GM19043 (cell line): ENCODE measurements around the gene ZNF555.
A peak's percentile ranks its signal among the peaks of the same experiment; 100 is the strongest.
"Not testable (repeated sequence)": the region's sequence is repeated elsewhere in the genome, so short reads cannot be mapped to it uniquely, and the experiment has no call there.

ENCODE experiments used
- ATAC-seq: cut with Tn5 transposase; IDR thresholded peaks from one replicate; pipeline ENCODE4 v1.9.1; 2021; ENCODE audit warnings: low read depth; ENCODE audit not compliant: unreplicated experiment

ZNF555 gene

GRCh38 chr19:2840794-2841791 lies at the start of gene ZNF555:
TSS of gene ZNF555 (plus strand) at chr19:2841475. CDS start at chr19:2841573, 98 bp downstream.
- peak; percentile 93 for ATAC-seq

GRCh38 chr19:2791876-2792275 lies 49.4 kb upstream of the ZNF555 start:
- ATAC-seq, result no peak

GRCh38 chr19:2792666-2793065 lies 48.6 kb upstream of the ZNF555 start:
- ATAC-seq, result not testable (repeated sequence)

- no peak for ATAC-seq
Observed at GRCh38 chr19:2793126-2793525, 48.1 kb upstream of the ZNF555 start.

- no peak for ATAC-seq
Observed at GRCh38 chr19:2793577-2793976, 47.7 kb upstream of the ZNF555 start.

GRCh38 chr19:2795827-2796658 lies 45.2 kb upstream of the ZNF555 start:
- ATAC-seq, result no peak

GRCh38 chr19:2796659-2797266 lies 44.5 kb upstream of the ZNF555 start:
- no peak for ATAC-seq

- ATAC-seq, result no peak
Observed at GRCh38 chr19:2797280-2797679, 44.0 kb upstream of the ZNF555 start.

GRCh38 chr19:2798158-2798685 lies 43.1 kb upstream of the ZNF555 start:
- no peak for ATAC-seq

- no peak for ATAC-seq
Observed at GRCh38 chr19:2798733-2799132, 42.5 kb upstream of the ZNF555 start.

- no peak for ATAC-seq
Observed at GRCh38 chr19:2799273-2800020, 41.8 kb upstream of the ZNF555 start.

GRCh38 chr19:2800506-2800905 lies 40.8 kb upstream of the ZNF555 start:
- ATAC-seq, result no peak

GRCh38 chr19:2802826-2803225 lies 38.4 kb upstream of the ZNF555 start:
- ATAC-seq, result no peak

GRCh38 chr19:2803486-2804155 lies 37.7 kb upstream of the ZNF555 start:
- no peak for ATAC-seq

- no peak for ATAC-seq
Observed at GRCh38 chr19:2804156-2805004, 36.9 kb upstream of the ZNF555 start.

GRCh38 chr19:2805261-2805900 lies 35.9 kb upstream of the ZNF555 start:
- ATAC-seq, result no peak

GRCh38 chr19:2805991-2806649 lies 35.2 kb upstream of the ZNF555 start:
- ATAC-seq, result no peak
